HTERT RPE-1 (cell line): ENCODE measurements around the gene NLRP9.

ENCODE experiments used
- in situ Hi-C: fragments of 300-500 bp; cut with MboI; formaldehyde crosslinking; loops from 4 replicates; pipeline ENCODE4 v1.14.3; 2020; ENCODE audit warnings: low sequenced_read_pairs

NLRP9 gene

GRCh38 chr19:55689411-55690108, 48.6 kb downstream of the NLRP9 start:
- in situ Hi-C loops: no loop called here

GRCh38 chr19:55688422-55689218, 49.6 kb downstream of the NLRP9 start:
- in situ Hi-C loops: no loop called here

GRCh38 chr19:55687281-55688201, 50.7 kb downstream of the NLRP9 start:
- in situ Hi-C loops: no loop called here

GRCh38 chr19:55686311-55687050, 51.7 kb downstream of the NLRP9 start:
- in situ Hi-C loops: no loop called here

- in situ Hi-C loops: no loop called here
Observed at GRCh38 chr19:55685776-55686175, 52.4 kb downstream of the NLRP9 start.

- in situ Hi-C loops: no loop called here
Observed at GRCh38 chr19:55684946-55685681, 53.1 kb downstream of the NLRP9 start.

GRCh38 chr19:55683449-55684261, 54.5 kb downstream of the NLRP9 start:
- in situ Hi-C loops: no loop called here

GRCh38 chr19:55681131-55682092, 56.8 kb downstream of the NLRP9 start:
- in situ Hi-C loops: no loop called here

- in situ Hi-C loops: no loop called here
Observed at GRCh38 chr19:55680339-55681130, 57.7 kb downstream of the NLRP9 start.

- in situ Hi-C loops: no loop called here
Observed at GRCh38 chr19:55679343-55680257, 58.6 kb downstream of the NLRP9 start.

GRCh38 chr19:55678121-55678671, 60.0 kb downstream of the NLRP9 start:
- in situ Hi-C loops: no loop called here

GRCh38 chr19:55677572-55678028, 60.6 kb downstream of the NLRP9 start:
- in situ Hi-C loops: no loop called here

GRCh38 chr19:55676889-55677505, 61.2 kb downstream of the NLRP9 start:
- in situ Hi-C loops: no loop called here

- in situ Hi-C loops: no loop called here
Observed at GRCh38 chr19:55676383-55676782, 61.8 kb downstream of the NLRP9 start.

GRCh38 chr19:55675661-55676354, 62.4 kb downstream of the NLRP9 start:
- in situ Hi-C loops: no loop called here
